Astrocyte (in vitro differentiated cells and primary cell): ENCODE results near the gene GCDH. TPM values are rescaled to one million over a fixed set of nuclear protein-coding genes. Genes with fewer than 3 reads are reported as not detected.
A peak's percentile ranks its signal among the peaks of the same experiment; 100 is the strongest.

Experiments
- DNase-seq: peaks from one replicate; pipeline ENCODE4 v3.0.0-alpha.2; 2010; ENCODE audit warnings: low read depth
- FAIRE-seq: peaks from 2 replicates; lab custom pipeline; 2011; peaks lifted over from hg19 to GRCh38; lab: Jason Lieb, UNC
- H2AFZ ChIP-seq: 2 replicates; pipeline ENCODE4 v1.6.0; 2012; ENCODE audit warnings: low read depth, low read length, inconsistent platforms
- H3K27ac ChIP-seq: 2 replicates; pipeline ENCODE4 v1.5.1; 2011; ENCODE audit warnings: low read depth, low read length, inconsistent platforms
- H3K27me3 ChIP-seq: 2 replicates; pipeline ENCODE4 v1.6.0; 2011; ENCODE audit warnings: low read length, inconsistent platforms; ENCODE audit not compliant: insufficient read depth
- H3K36me3 ChIP-seq: 2 replicates; pipeline ENCODE4 v1.5.1; 2011; ENCODE audit warnings: low read length, inconsistent platforms; ENCODE audit not compliant: insufficient read depth
- H3K4me1 ChIP-seq: 2 replicates; pipeline ENCODE4 v1.5.1; 2011; ENCODE audit warnings: low read length, inconsistent platforms; ENCODE audit not compliant: insufficient read depth
- H3K4me2 ChIP-seq: 2 replicates; pipeline ENCODE4 v1.6.0; 2012; ENCODE audit warnings: low read length, inconsistent platforms
- H3K4me3 ChIP-seq: 2 replicates; pipeline ENCODE4 v1.5.1; 2011; ENCODE audit warnings: low read depth, mild to moderate bottlenecking, low read length, inconsistent platforms; ENCODE audit not compliant: insufficient read depth
- H3K79me2 ChIP-seq: 2 replicates; pipeline ENCODE4 v1.6.0; 2012; ENCODE audit warnings: mild to moderate bottlenecking, low read length, inconsistent platforms; ENCODE audit not compliant: insufficient read depth
- H3K9ac ChIP-seq: 2 replicates; pipeline ENCODE4 v1.6.0; 2012; ENCODE audit warnings: mild to moderate bottlenecking, low read length, inconsistent platforms
- H3K9me3 ChIP-seq: 2 replicates; pipeline ENCODE4 v1.5.1; 2012; ENCODE audit warnings: low read depth, mild to moderate bottlenecking, low read length, inconsistent platforms; ENCODE audit not compliant: insufficient read depth
- H4K20me1 ChIP-seq: 2 replicates; pipeline ENCODE4 v1.6.0; 2012; ENCODE audit warnings: low read length, inconsistent platforms; ENCODE audit not compliant: insufficient read depth
- H3K27ac Mint-ChIP-seq: one replicate; pipeline ENCODE4 v1.8.0; 2021; ENCODE audit warnings: mild to moderate bottlenecking, mixed read lengths; ENCODE audit not compliant: unreplicated experiment
- H3K27me3 Mint-ChIP-seq: one replicate; pipeline ENCODE4 v1.8.0; 2021; ENCODE audit warnings: low read depth, mixed read lengths; ENCODE audit not compliant: unreplicated experiment
- H3K36me3 Mint-ChIP-seq: one replicate; pipeline ENCODE4 v1.8.0; 2021; ENCODE audit warnings: low read depth, mixed read lengths; ENCODE audit not compliant: unreplicated experiment
- H3K4me1 Mint-ChIP-seq: one replicate; pipeline ENCODE4 v1.8.0; 2021; ENCODE audit warnings: low read depth, mixed read lengths; ENCODE audit not compliant: unreplicated experiment
- H3K4me3 Mint-ChIP-seq: one replicate; pipeline ENCODE4 v1.8.0; 2021; ENCODE audit warnings: mild to moderate bottlenecking, moderate library complexity, mixed read lengths; ENCODE audit not compliant: unreplicated experiment
- H3K9me3 Mint-ChIP-seq: one replicate; pipeline ENCODE4 v1.8.0; 2021; ENCODE audit warnings: mild to moderate bottlenecking, mixed read lengths; ENCODE audit not compliant: unreplicated experiment
- CTCF ChIP-seq: IDR thresholded peaks from 2 replicates; pipeline ENCODE4 v1.5.1; 2011; ENCODE audit warnings: low read depth, mild to moderate bottlenecking, inconsistent platforms, low read length, moderate library complexity; ENCODE audit not compliant: insufficient read depth
- EZH2 ChIP-seq: IDR thresholded peaks from 2 replicates; pipeline ENCODE4 v1.6.1; 2012; ENCODE audit warnings: mild to moderate bottlenecking, low read length, inconsistent platforms; ENCODE audit not compliant: insufficient read depth
- total RNA-seq: library from RNA; stranded (reverse); gene quantifications from 2 replicates; pipeline ENCODE4 v1.2.1, GENCODE V29; 2021

The GCDH gene
- total RNA-seq, 1 donor from 2014 or later, result 17.5 TPM

DNA sequence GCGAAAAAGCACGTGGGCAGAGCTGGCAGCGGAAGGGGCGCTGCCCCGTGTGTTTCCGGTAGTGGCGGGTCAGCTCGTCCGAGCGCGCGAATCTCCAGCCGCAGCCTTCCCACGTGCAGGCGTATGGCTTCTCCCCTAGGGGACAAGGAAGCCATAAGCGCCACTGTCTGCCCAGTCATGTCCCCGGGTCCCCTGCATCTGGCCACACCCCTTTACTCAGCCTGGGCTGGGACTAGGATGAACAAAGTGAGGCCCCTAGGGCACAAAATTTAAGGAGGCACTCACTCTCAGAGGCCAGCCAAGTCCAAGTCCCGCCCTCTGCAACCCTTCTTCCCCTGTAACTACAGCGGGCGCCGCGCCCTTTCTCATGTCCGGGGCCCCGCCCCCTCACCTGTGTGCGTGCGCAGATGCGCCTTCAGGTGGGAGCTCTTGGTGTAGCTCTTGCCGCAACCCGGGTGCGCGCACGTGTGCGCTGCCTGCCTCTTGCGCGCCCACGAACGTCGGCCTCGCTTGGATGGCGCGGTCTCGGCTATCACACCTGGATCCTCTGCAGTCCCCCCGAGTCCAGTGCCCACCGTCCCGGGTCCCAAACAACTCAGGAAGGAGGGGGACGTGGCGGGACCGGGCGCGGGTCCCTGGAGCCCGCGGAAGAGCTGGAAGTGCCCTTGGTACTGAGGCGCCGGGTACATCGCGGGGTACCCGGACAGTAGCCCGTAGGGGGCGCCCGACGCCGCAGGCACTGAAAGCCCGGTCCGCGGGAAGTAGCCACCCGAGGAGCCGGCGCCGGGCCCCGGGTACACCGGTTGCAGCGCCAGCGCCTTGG is 5.8 kb upstream of the GCDH start:
- Histone ChIP-seq H3K4me2 (peak overlapping the region; percentile 70), H3K27ac (no peak overlapping the region), H3K9ac (no peak overlapping the region), H3K4me1 (no peaks in the 10 kb centered on the region), H4K20me1 (no peaks in the 10 kb centered on the region), H3K79me2 (no peaks in the 10 kb centered on the region), H2AFZ (peak overlapping the region; percentile 47), H3K9me3 (peaks cover 17% of the 10 kb centered on the region), H3K27me3 (peaks cover 22% of the 10 kb centered on the region), H3K36me3 (no peaks in the 10 kb centered on the region), H3K4me3 (peak overlapping the region; percentile 10)
- no peak overlapping the region for H3K27ac Mint-ChIP-seq
- H3K27me3 Mint-ChIP-seq, result peaks cover 35% of the 10 kb centered on the region
- no peaks in the 10 kb centered on the region for H3K4me1 Mint-ChIP-seq
- DNase-seq (peak; percentile 16), FAIRE-seq (no peak)
- no peaks in the 10 kb centered on the region for H3K9me3 Mint-ChIP-seq
- no peaks in the 10 kb centered on the region for H3K36me3 Mint-ChIP-seq
- peak overlapping the region; percentile 54 for H3K4me3 Mint-ChIP-seq
- TF ChIP-seq CTCF, result no peak
- TF ChIP-seq EZH2, result no peak

DNA sequence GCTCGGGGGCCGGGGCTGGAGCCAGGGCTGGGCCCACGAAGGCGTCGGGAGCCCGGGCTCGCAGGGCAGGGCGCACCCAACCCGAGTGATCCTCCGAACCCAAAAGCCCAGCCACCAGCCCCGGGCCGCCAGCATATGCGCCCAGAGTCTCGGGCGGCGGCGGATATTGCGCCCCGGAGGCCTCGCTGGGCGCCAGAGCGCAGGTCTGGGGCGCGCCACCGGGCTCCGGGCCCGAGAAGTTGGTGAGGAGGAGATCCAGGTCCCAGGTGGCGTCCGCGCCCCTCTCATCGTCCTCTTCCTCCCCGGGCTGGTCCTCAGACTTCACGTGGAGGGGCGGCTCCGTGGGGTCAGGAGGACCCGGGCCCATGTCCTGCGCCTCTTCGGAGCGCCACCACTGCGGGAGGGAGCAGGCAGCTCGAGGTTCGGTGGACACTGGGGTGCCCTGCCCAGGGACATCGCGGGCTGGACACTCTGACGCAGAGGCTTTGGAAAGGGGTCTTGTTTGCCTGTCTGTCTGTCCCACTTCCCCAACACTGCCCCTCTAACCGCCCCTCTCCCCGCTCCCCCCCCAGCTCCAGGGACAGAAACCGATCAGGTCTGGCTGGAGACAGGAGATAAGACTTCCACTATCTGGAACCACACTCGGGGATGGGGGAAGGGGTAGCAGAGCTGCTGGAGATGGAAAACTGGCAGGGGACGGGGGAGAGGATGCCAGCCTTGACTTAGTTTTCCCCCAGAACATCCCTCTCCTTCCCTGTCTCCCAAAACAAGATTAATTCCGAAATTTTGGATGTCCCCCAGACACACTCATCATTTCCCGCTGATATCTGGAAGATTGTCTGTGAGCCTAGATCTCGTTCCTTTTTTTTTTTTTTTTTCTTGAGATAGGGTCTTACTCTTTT is 5.0 kb upstream of the GCDH start:
- Mint-ChIP-seq H3K4me1 (no peaks in the 10 kb centered on the region), H3K27me3 (peaks cover 35% of the 10 kb centered on the region), H3K4me3 (no peak overlapping the region), H3K9me3 (no peaks in the 10 kb centered on the region), H3K27ac (no peak overlapping the region), H3K36me3 (no peaks in the 10 kb centered on the region)
- FAIRE-seq (no peak), DNase-seq (no peak)
- H4K20me1 ChIP-seq, result no peaks in the 10 kb centered on the region
- peaks cover 3% of the 10 kb centered on the region for H3K4me1 ChIP-seq
- no peak overlapping the region for H3K27ac ChIP-seq
- H3K4me3 ChIP-seq, result peak overlapping the region; percentile 5
- H3K36me3 ChIP-seq, result no peaks in the 10 kb centered on the region
- H3K27me3 ChIP-seq, result peaks cover 22% of the 10 kb centered on the region
- TF ChIP-seq EZH2 (peak; percentile 27), CTCF (no peak)
- H3K9me3 ChIP-seq, result peaks cover 17% of the 10 kb centered on the region
- peak overlapping the region; percentile 70 for H3K4me2 ChIP-seq
- no peak overlapping the region for H2AFZ ChIP-seq
- no peaks in the 10 kb centered on the region for H3K79me2 ChIP-seq
- H3K9ac ChIP-seq, result no peak overlapping the region
